Sigmoid colon (tissue), 4 donors: ENCODE data around the gene RPL13A.

ENCODE experiments used
- EP300 ChIP-seq, 4 donors: sonication (generic); formaldehyde crosslinking; IDR thresholded peaks; one replicate each; pipeline ENCODE4 v1.6.1; 2017; ENCODE audit warnings: antibody characterized with exemption in 4 of 4
- POLR2A ChIP-seq, 2 donors: fragments of 450-650 bp; IDR thresholded peaks; one replicate each; pipeline ENCODE4 v1.6.1; 2016; ENCODE audit warnings: antibody characterized with exemption in 2 of 2, mild to moderate bottlenecking in 2 of 2, moderate library complexity in 2 of 2
- POLR2AphosphoS5 ChIP-seq, 4 donors: sonication (generic); formaldehyde crosslinking; IDR thresholded peaks; one replicate each; pipeline ENCODE4 v1.6.1; 2017; ENCODE audit warnings: antibody characterized with exemption in 4 of 4
- TF ChIP-seq, protein P1 (sequence below), 4 experiments: fragments of 450-650 bp in 3 of 4; fragments of 200-600 bp in 1 of 4; IDR thresholded peaks; one replicate each; pipeline ENCODE4 v1.5.1; 2016 to 2019; ENCODE audit warnings: antibody characterized with exemption in 4 of 4, mild to moderate bottlenecking in 3 of 4, moderate library complexity in 2 of 4

DNA sequence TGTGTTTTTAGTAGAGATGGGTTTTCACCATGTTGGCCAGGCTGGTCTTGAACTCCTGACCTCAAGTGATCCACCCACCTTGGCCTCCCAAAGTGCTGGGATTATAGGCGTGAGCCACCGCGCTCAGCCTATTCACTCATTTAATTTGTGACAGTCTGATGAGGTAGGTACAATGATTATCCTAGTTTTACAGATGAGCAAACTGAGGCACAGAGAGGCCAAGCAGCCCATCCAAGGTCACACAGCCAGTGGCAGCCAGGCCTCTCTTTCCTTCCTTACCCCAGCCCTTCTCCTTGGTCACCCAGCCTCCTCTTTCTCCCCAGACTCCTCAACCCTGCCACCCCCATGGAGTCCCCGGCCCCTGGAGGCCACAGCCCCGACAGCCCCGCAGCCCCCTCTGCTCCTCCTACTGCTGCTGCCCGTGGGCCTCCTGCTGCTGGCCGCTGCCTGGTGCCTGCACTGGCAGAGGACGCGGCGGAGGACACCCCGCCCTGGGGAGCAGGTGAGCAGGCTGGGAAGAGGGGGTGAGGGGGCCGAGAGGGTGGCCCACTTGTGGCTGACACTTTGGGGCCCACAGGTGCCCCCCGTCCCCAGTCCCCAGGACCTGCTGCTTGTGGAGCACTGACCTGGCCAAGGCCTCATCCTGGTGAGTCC lies 7.3 kb upstream of the RPL13A start:
- TF ChIP-seq POLR2A (IDR thresholded peaks at IDR 0.05) (no peak), EP300 (IDR thresholded peaks at IDR 0.05) (no peak), POLR2AphosphoS5 (IDR thresholded peaks at IDR 0.05) (no peak)
- TF ChIP-seq, protein P1, sequence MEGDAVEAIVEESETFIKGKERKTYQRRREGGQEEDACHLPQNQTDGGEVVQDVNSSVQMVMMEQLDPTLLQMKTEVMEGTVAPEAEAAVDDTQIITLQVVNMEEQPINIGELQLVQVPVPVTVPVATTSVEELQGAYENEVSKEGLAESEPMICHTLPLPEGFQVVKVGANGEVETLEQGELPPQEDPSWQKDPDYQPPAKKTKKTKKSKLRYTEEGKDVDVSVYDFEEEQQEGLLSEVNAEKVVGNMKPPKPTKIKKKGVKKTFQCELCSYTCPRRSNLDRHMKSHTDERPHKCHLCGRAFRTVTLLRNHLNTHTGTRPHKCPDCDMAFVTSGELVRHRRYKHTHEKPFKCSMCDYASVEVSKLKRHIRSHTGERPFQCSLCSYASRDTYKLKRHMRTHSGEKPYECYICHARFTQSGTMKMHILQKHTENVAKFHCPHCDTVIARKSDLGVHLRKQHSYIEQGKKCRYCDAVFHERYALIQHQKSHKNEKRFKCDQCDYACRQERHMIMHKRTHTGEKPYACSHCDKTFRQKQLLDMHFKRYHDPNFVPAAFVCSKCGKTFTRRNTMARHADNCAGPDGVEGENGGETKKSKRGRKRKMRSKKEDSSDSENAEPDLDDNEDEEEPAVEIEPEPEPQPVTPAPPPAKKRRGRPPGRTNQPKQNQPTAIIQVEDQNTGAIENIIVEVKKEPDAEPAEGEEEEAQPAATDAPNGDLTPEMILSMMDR (IDR thresholded peaks at IDR 0.05): no peak
